ENCODE data around the gene POLQ.

DNA sequence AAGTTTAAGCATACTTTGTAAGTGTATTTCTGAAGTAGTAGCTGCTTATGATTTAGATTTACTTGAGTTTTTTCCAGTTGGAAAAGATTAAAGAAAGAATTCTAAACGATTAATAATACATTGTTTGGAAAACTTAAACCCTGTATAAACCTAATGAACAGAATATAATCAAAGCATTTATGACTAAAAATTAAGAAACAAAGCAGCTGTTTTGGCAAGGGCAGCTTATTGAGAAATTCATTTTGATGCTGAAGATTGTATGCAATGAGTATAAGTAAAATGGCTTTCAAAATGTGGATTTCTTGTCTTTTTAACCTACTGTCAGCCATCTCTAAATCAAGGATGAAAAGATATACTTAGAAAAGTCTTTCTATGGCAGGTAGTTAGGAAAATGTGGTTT is 140.2 kb downstream of the POLQ start:
- TF ChIP-seq, protein P1, sequence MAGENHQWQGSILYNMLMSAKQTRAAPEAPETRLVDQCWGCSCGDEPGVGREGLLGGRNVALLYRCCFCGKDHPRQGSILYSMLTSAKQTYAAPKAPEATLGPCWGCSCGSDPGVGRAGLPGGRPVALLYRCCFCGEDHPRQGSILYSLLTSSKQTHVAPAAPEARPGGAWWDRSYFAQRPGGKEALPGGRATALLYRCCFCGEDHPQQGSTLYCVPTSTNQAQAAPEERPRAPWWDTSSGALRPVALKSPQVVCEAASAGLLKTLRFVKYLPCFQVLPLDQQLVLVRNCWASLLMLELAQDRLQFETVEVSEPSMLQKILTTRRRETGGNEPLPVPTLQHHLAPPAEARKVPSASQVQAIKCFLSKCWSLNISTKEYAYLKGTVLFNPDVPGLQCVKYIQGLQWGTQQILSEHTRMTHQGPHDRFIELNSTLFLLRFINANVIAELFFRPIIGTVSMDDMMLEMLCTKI (IDR thresholded peaks at IDR 0.05; ENCODE audit: partially characterized antibody) = no peak
- TF ChIP-seq, protein P2, sequence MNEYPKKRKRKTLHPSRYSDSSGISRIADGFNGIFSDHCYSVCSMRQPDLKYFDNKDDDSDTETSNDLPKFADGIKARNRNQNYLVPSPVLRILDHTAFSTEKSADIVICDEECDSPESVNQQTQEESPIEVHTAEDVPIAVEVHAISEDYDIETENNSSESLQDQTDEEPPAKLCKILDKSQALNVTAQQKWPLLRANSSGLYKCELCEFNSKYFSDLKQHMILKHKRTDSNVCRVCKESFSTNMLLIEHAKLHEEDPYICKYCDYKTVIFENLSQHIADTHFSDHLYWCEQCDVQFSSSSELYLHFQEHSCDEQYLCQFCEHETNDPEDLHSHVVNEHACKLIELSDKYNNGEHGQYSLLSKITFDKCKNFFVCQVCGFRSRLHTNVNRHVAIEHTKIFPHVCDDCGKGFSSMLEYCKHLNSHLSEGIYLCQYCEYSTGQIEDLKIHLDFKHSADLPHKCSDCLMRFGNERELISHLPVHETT (CRISPR knock-in tag; conservative IDR thresholded peaks at IDR 0.05 in 1 of 2, IDR thresholded peaks at IDR 0.05 in 1 of 2) = no peak
- no peak for TF ChIP-seq PPARD (CRISPR knock-in tag; IDR thresholded peaks at IDR 0.05)
